Putamen (tissue), 1 donor: ENCODE data around the gene ACTG1.

Experiments used
- DNase-seq: peaks from one replicate; pipeline ENCODE4 v3.0.0-alpha.2; 2016; ENCODE audit warnings: low spot score

The ACTG1 gene

GRCh38 chr17:81481815-81482505, 30.6 kb downstream of the ACTG1 start:
- DNase-seq, result no peak

DNA sequence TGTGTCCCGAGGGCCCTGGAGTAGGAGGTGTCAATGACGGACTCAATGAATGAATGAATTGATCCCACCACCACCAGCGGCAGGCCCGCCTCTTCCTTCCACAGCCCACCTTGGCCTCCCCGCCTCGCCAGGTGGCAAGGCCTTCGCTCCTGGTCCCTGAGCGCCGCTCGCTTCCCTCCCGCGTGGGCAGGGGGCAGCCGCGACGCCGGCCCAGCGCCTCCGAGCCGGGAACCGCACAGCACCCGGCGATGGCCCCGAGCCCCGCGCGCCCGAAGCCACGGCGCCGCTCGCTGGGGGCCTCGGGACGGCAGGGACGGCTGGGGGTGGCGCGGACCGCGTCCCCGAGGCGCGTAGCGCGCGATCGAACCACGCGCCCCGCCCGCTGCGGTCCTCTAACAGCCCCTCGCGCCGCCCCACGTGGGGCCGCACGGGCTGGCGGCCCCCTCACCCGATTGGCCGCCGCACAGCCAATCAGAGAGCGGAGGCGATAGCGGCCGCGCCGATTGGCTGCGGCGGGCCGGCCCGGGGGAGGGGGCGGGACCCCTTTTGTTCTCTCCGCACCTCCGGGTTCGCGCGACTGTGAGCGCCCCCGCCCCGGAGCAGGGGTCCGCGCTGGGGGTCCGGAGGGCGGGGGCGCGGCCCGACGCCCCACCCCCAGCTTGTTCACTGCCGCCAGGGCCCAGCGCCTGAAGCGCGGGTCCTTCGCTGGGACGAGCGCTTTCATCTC, 31.4 kb downstream of the ACTG1 start:
- peak; percentile 86 for DNase-seq

DNA sequence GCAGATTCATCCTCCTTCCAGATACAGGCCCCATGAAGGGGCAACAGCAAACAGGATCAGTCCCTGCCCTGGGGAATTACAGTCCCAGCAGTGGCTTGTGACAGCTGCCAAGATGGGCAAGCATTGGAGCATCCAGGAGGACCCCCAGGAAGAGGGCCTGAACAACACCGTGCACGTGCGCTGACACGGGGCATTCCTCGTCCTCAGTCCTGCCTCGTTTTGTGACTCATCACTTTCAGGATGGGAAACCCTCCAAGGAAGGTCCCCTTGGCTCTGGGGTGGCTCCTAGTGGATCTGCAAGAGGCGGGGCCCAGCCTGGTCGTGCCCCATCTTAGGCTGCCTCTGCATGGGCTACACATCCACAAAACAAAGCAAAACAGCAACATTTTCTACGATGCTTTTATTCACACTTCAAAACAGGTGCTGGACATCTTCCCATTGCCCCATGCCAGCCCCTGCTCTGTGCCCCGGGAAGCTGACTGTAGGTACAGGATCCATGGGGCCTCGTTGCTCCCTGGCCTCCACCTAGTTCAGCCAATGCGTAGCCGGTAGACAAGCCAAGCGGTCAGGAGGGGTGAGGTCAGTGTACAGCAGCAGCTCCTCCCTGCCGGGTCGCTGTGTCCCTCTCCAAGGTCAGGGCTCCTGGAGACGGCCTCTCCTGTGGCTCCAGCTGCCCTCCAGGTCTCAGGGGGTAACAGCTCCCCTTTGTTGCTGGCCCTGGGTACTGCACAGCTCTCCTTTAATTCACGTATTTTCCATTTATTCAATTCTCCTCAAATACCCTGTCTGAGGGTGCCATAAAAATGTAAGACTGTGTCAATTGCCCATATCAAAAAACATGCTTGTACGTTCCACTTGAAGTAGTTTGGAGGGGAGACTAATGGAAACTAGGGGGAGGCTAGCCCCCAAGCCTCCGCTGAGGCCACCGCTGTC, 32.2 kb downstream of the ACTG1 start:
- no peak for DNase-seq

DNA sequence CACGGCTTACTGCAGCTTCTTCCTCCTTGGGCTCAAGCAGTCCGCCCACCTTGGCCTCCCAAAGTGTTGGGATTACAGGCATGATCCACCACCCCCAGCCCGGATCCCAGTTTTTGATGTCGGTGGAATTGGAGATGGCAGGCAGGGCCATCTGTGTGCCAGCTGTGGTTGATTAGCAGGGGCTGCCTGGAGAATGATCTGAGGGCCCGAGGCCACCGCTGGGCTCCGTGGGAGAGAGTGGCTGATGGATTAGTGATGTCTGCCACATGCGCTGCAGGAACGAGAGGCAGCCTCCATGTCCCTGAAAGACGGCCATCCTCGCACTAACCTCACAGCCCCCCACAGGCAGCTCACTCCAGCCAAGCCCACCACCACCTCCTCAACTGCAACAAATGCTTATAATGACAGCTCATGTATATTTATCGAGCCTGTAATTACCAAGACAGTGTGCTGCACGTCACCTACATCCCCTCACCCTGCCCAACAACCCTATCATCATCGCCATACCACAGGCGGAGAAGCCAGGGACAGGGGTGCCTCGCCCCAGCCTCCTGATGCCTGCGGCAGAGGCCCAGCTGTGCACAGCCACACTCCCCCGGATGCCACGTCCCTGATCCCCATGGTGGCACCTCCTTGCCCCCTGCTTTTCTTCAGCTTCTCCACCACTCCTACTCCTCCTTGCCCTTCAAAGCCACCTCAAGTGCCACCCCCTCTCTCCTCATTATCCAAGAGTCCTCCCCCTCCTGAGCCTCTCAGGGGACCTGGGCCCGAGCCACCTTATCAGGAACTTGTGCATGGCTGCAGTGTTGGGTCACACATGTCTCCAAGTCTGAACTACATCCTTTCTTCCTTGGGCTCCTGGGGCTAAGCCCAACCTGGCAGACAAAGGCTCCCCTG, 33.2 kb downstream of the ACTG1 start:
- DNase-seq, result no peak

DNA sequence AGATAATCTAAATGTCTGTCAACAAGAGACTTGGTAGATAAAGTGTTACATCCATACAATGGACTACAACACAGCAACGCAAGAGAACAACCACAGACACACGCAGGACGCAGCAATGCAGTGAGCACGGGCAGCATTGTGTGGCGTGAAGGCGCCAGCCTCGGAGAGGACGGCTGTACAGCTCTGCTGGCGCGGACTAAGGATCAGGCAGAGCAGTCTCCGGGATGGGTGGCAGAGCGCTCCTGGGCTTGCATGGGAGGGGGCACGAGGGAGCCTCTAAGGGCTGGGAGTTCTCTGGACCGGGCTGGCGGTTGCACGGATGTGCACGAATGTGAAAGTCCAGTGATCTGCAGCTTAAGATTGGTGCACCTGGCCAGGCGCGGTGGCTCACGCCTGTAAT, 34.5 kb downstream of the ACTG1 start:
- DNase-seq, result no peak

- no peak for DNase-seq
Observed at GRCh38 chr17:81477173-81477572, 35.4 kb downstream of the ACTG1 start.

DNA sequence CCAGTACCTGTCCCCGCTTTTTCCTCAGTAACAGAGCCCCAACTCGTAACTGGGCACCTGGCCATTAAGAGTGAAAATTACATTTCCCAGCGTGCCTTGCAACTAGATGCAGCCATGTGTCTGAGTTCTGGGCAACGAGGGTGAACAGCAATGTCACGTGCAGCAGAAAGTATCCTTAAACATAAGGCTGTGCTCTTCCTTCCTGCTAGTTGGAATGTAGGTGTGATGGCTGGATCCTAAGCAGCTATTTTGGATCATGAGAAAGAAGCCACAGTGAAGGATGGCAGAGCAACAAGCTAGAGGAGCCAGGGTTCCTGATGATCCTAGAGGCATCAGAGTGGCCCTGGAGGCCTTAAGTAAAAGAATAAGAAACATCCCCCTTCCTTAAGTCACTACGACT, 36.0 kb downstream of the ACTG1 start:
- DNase-seq, result no peak

DNA sequence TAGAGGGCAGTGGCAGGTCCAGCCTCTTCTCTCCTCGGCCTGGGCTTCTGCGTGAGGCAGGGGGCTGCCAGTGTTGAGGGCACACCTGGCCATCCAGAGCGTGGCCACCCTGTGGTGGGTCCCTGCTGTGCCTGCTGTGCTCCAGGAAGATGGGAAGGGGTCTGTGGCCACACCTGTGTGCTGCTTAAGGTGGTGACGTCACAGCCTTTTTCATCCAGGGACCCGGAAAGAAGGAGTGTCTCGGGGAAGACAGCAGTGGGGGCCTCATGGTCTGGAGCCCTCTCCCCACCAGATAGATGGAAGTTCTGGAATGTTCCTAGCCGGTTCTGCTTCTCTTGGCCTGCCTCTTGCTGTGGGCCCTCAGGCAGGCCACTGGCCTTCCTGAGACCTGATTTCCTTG, 36.5 kb downstream of the ACTG1 start:
- DNase-seq, result no peak

- DNase-seq, result no peak
Observed at GRCh38 chr17:81474958-81475357, 37.6 kb downstream of the ACTG1 start.

GRCh38 chr17:81473019-81473418, 39.6 kb downstream of the ACTG1 start:
- DNase-seq, result no peak

DNA sequence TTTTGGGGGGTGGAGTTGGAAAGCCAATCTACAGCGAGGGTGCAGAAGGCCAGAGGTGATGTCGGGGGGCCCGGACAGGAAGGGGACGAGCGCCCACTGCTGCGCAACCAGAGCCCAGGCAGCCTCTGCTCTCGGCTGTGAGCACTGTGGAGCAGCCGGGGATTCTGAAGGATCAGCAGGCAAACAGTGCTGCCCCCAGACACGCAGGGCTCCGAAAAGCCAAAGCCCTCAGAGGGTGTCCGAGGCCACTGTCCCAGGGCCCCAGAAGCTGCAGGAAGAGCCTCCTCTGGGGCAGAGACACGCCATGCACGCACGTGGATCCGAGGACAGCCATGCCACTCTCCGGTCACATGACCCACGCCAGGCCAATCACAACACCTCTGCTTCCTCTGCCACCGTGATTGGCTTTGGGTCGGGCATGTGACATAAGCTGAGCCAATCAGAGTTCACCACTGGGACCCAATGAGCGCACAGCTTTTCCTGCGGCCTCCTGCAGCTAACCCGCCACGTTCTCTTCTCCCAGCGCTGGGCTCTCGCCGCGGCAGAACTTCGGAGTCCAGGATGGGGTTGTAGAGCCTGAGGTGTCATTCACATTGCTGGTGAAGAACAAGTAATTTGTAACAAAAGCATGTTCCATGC, 40.7 kb downstream of the ACTG1 start:
- peak; percentile 82 for DNase-seq

DNA sequence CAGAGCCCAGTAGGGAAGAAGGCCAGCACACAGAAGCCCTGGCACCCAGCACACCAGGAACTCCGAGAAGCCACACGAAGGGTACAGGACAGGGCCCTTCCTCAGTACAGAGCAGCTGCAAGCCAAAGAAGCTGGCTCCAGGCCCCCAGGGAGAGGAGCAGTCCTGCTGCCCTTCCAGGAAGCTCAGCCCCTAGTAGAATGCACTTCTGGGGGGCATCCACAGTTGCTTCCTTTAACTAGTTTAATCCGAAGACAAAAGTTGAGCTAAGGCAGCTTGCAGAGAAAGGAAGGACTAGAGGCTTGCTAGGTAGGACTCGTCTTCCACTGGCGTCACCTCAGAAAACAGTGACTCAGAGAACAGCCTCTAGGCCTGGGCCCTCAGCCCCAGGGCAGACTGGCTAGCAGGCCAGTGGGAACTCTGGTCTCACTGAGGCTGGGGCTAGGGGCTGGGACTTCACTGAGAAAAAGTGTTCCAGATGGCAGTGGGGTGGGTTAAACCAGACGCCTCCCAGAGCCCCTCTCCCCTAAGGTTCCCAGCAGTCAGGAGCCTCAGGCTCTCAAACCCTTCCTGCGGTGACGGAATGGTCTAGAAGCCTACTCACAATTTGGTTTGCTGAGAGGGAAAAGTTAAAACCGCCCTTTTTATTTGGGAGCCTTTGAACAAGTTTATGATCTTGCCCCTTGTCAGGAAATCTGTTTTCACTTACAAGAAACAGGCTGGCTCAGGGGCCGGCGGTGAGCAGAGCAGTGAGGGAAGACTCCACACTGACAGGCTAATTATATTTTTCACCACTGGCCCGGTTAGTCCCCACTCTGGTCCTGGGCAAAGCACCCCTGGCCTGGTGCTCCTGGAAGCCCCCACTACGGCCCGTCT, 41.4 kb downstream of the ACTG1 start:
- DNase-seq, result no peak

- no peak for DNase-seq
Observed at GRCh38 chr17:81470270-81470943, 42.2 kb downstream of the ACTG1 start.

DNA sequence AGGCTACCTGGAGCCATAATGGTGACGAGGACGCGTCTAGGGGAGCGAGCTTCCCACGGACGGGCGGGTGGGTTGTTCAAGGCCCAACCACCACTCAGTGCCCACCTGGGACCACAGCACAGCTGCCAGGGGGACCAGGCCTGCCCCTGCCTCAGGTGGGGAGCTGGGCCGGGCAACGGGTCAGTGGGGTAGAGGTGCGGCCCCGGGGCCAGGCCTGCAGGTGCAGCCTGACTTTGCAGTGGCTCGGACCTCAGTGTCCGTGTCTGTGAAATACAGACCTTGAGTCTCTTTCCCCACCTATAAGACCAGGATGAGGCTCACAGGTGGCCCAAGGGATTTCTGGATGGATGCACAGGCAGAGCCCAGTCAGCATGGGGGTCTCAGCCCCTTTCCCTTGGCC, 43.3 kb downstream of the ACTG1 start:
- DNase-seq, result no peak

DNA sequence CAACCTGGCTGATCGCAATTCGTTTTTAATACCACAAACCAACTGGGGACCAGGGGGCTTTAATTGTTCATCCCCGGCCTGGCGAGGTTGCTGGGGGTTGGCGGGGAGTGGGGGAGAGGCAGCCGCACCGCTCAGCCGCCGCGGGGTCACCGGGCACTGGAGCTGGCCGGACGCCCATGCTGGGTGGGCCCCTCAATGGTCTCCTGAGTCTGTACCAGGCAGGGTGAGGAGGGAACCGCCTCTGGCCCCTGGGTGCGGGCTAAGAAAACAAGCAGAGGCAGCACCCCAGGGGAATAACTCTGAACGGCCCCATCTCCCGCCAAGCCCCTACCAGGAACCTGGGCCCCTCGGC, 43.9 kb downstream of the ACTG1 start:
- DNase-seq, result no peak

- no peak for DNase-seq
Observed at GRCh38 chr17:81468111-81468769, 44.4 kb downstream of the ACTG1 start.

- DNase-seq, result no peak
Observed at GRCh38 chr17:81466564-81467472, 45.8 kb downstream of the ACTG1 start.

- no peak for DNase-seq
Observed at GRCh38 chr17:81465910-81466309, 46.7 kb downstream of the ACTG1 start.
